T1000 (cell line): Measurements from ENCODE around the gene PPM1D.
"Not testable (repeated sequence)": the region's sequence is repeated elsewhere in the genome, so short reads cannot be mapped to it uniquely, and the experiment has no call there.

ENCODE experiments used
- DNase-seq: peaks from one replicate; lab custom pipeline; 2025; ENCODE audit warnings: mixed read lengths; lab: John Stamatoyannopoulos, UW

The PPM1D gene

DNA sequence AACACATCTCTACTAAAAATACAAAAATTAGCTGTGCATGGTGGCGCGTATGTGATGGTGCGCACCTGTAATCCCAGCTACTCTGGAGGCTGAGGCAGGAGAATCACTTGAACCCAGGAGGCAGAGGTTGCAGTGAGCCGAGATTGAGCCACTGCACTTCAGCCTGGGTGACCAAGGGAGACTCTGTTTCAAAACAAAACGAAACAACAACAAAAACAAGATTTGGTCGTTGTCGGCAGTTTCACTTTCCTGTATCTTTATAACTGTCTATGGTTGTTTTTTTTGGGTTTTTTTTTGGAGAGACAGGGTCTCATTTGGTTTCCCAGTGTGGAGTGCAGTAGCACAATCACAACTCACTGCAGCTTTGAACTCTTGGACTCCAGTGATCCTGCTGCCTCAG, 68.7 kb downstream of the PPM1D start:
- not testable (repeated sequence) for DNase-seq

DNA sequence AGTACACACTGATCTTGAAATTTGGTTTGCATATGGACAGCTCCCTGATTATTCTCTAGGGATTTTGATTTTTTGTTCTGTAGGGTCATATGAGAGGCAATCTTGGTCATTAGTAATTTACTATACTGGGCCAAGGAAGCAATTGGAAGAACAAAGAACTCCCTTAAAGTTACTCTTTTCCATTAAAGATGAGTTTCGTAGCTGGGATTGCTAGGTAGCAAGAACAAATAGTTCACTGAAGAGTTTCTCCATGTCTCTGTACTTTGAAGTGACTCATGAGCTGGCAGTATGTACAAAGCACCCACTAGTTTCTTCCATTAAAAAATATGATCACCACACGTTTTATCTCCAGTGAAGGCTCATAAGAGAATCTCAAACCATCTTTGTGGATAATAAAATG, 71.5 kb downstream of the PPM1D start:
- DNase-seq, result no peak

DNA sequence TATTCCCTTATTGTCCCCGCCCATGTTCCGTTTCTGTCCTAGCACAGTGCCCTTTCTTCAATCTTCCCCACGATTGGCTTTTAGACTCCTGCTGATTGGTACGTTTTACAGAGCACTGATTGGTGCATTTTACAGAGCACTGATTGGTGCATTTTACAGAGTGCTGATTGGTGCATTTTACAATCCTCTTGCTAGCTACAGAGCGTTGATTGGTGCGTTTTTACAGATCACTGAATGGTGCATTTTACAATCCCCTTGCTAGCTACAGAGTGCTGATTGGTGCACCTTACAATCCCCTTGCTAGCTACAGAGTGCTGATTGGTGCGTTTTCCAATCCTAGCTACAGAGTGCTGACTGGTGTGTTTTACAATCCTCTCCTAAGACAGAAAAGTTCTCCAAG, 74.6 kb downstream of the PPM1D start:
- not testable (repeated sequence) for DNase-seq

DNA sequence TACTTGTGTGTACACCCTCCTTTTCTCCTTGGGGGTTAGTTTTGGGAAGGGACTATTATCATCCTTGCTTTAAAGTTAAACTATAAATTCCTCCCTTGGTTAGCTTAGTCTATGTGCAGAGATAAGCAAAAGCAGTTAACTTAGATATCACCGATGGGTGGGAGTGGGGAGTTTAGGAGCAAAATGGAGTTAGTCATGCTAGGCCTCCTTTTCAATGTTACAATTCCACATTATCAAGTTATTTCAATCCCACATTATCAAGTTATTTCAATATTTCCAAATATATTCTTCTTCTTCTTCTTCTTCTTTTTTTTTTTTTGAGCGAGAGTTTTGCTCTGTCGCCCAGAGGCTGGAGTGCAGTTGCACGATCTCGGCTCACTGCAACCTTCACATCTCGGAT, 76.0 kb downstream of the PPM1D start:
- DNase-seq, result no peak

DNA sequence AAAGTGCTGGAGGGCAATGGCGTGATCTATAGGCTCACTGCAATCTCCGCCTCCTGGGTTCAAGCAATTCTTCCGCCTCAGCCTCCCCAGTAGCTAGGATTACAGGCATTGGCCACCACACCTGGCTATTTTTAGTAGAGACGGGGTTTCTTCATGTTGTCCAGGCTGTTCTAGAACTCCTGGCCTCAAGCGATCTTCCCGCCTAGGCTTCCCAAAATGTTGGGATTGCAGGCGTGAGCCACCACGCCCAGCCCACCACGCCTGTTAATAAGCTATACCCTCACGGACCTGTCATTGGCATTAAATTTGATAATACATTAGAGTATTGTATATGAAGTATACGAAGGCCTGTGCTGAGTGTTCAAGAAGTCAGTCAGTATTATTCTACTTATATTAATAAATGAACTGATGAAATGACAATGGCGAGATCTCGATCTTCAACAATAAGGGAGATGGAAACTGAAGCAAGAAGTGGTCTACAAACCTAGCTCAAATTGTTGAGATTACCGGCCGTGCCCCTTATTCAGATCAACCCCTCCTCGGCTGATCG, 76.8 kb downstream of the PPM1D start:
- DNase-seq, result no peak

DNA sequence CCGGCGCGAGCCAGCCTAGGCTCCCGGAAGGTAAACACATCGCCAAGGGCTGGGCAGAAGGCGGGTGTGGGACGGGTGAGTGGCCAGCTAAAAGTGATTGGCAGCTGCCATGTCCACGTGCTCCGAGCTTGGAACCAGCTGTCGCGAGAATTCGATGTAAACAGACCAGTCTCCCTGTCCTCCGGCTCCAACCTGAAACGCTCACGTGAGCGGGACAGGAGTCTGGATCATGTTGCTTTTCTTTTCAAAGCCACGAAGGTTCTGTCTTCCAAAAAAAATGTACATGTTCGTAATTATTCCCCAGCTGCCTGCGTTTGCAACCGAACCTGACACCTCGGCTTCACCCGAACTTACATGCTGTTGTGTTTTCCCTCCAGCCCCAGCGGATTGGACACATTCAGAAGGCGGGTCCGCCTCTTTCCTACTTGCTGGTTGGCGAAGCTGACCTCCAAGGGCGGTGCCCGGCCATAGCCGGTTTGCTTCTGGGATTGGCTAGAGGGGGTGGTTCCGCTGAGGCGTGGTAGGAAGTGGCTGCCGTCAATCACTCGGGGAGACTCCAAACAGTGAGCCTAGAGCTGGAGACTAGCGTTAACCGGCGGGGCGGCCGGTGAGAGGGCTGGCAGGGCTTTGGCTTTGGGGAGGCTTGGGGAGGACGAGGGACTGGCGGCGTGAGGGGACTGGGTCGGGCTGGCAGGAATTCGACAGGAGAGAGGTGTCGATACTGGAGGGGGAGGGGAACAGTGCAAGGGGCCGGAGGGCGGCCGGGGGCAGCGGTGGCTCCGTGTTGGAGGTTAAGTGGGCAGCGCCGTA, 77.5 kb downstream of the PPM1D start, which contains the start of gene BCAS3:
BCAS3 (plus strand) TSS at position 544 of the 810 bp plus-strand sequence.
- peak; percentile 100 for DNase-seq

DNA sequence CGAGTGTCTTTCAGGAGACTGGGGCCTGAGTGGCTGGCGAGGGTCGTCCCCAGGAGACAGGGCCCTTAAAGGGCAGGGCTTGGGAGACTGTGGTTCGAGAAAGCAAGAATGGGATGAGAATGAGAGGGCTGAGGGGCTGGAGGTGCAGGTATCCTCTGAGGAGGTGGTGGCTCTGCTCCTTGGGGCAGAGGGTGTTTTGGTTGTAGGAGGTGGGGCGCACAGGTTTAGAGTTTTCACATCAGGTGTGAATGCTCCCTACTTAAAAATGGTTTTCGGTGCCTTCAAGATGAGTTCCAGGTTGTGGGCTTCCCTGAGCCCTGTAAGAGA, 78.1 kb downstream of the PPM1D start:
- DNase-seq, result no peak

DNA sequence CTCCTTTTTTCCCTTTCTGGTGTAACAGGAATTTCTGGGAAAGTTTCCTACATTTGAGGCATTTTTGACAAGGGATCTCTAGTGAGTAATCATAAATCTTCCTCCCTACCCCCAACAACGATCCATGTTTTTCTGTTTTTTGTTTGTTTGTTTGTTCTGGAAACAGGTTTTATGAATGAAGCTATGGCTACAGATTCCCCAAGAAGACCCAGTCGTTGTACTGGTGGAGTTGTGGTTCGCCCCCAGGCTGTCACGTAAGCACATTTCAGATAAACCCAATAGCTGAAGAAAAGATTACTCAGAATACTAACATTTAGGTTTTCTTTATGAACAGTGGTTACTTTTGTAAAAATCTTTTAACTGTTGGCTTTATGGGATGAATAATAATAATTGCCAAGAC, 79.3 kb downstream of the PPM1D start:
- no peak for DNase-seq

DNA sequence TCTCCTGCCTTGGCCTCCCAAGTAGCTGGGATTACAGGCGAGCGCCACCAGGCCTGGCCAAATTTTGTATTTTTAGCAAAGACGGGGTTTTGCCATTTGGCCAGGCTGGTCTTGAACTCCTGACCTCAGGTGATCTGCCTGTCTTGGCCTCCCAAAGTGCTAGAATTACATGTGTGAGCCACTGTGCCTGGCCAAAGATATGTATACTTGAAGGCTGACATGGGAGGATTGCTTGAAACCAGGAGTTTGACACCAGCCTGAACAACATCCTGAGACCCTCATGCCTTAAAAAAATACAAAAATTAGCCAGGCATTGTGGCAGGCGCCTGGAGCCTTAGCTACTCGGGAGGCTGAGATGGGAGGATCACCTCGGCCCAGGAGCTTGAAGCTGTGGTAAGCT, 80.8 kb downstream of the PPM1D start:
- DNase-seq, result no peak

DNA sequence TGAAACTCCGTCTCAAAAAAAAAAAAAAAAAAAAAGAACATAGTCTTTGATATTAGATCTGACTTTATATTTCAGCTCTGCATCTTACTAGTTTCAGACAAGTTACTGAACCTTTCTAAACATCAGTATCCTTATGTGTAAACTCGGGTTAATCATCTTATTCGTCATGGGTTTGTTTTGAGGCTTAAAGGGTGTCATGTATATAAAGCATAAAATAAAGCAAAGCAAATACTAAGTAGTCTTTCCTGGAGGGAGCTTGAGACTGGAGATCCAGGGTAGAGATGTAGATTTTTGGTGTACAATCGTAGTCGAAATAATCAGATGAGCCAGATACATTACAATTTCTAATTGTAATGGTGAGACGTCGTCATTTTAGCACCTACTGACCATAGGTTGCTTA, 85.4 kb downstream of the PPM1D start:
- DNase-seq, result no peak

DNA sequence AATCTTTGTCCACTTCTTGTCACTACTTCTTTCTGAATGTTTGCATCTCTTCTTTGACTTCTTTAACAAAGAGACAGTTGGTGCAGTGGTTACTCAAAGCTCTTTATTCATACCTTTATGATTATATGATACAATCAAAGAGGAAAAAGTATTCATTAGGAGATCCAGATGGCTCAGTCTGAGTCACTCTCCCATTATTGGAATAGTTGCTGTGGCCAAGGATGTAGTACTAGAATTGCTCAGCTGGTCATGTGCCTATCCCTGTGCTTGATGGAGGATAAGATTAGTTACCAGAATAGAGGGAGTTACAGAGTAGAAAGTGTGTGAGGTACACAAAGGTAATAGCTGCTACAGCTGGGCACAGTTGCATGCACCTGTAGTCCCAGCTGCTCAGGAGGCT, 96.0 kb downstream of the PPM1D start:
- no peak for DNase-seq

DNA sequence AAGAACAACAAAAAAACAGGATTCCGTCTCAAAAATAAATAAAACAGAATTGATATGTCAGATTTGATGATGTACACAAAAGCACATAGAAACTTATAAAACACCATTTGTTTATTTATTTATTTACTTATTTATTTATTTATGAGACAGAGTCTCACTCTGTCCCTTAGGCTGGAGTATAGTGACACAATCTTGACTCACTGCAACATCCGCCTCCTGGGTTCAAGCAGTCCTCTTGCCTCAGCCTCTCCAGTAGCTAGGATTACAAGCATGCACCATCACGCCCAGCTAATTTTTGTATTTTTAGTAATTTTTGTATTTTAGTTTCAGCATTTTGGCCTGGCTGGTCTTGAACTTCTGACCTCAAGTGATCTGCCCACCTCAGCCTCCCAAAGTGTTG, 99.1 kb downstream of the PPM1D start:
- DNase-seq, result no peak

DNA sequence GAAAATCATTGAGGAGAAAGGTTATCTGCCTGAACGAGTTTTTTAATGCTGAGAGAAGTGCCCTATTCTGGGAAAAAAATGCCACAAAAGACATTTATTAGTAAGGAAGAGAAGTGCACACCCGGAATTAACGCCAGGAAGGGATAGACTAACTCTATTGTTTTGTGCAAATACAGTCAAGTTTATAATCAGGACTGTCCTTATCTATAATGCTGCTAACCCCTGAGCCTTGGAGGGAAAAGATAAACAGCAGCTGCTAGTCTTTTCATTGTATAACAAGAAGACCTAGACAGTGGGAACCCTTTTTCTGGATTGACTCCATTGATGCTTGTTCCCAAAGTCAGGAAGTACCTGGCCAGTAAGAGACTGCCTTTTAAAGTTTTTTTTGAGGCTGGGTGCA, 104.2 kb downstream of the PPM1D start:
- DNase-seq, result no peak

DNA sequence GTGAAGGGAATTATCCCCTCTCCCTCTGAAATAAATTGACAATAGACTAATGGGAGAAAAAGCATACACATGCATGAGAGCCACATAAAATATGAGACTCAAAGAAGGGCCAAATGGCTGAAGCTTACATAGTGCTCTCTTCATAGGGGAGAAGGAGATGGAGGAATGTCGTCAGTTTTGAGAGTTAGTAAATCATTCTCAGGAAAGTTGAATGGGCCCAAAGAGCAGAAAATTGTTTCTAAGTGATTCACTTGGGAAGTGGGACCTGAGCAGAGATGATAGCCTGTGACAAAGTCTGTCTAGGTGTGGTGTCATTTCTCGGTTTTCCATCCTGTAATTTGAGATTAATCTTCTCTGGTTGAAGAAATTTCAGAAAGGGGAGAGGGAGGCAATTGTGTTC, 112.7 kb downstream of the PPM1D start:
- DNase-seq, result no peak

DNA sequence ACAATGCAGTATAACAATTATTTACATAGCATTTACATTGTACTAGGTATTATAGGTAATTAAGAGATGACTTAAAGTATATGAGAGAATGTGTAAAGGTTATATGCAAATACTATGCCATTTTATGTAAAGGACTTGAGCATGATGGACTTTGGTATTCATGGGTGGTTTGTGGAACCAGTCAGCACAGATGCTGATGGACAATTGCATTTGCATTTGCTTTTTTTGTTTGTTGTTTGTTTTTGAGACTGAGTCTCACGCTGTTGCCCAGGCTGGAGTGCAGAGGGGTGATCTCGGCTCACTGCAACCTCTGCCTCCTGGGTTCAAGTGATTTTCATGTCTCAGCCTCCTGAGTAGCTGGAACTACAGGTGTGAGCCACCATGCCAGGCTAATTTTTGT, 113.6 kb downstream of the PPM1D start:
- no peak for DNase-seq
